Mammary epithelial cell (primary cell): ENCODE results near the gene PTGR2.

Experiments used
- EZH2 ChIP-seq: IDR thresholded peaks from 2 replicates; pipeline ENCODE4 v1.6.1; 2012; ENCODE audit warnings: low read length, inconsistent platforms, borderline replicate concordance
- TF ChIP-seq, protein P1 (sequence below), 2 donors: IDR thresholded peaks in 1 of 2; conservative IDR thresholded peaks in 1 of 2; 2 replicates each; pipeline ENCODE4 v1.5.1; 2011 to 2012; ENCODE audit warnings: inconsistent platforms in 2 of 2, low read length in 2 of 2, mild to moderate bottlenecking in 2 of 2, control low read depth in 1 of 2, low read depth in 1 of 2; ENCODE audit not compliant: insufficient read depth in 1 of 2; ENCODE audit errors: extremely low read depth in 1 of 2

DNA sequence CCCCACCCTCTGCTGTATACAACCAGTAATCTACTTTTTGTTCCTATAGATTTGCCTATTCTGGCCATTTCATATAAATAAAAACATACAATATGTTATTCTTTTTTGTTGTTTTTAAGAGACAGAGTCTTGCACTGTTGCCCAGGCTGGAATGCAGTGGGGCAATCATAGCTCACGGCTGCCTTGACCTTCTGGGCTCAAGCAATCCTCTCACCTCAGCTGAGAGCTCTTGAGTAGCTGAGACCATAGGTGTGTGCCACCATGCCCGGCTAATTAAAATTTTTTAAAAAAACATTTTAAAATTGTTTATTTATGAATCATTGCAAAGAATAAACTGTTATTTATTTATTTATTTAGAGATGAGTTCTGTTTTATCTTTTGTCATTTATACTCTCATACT lies 11.6 kb downstream of the PTGR2 start:
- TF ChIP-seq, protein P1, sequence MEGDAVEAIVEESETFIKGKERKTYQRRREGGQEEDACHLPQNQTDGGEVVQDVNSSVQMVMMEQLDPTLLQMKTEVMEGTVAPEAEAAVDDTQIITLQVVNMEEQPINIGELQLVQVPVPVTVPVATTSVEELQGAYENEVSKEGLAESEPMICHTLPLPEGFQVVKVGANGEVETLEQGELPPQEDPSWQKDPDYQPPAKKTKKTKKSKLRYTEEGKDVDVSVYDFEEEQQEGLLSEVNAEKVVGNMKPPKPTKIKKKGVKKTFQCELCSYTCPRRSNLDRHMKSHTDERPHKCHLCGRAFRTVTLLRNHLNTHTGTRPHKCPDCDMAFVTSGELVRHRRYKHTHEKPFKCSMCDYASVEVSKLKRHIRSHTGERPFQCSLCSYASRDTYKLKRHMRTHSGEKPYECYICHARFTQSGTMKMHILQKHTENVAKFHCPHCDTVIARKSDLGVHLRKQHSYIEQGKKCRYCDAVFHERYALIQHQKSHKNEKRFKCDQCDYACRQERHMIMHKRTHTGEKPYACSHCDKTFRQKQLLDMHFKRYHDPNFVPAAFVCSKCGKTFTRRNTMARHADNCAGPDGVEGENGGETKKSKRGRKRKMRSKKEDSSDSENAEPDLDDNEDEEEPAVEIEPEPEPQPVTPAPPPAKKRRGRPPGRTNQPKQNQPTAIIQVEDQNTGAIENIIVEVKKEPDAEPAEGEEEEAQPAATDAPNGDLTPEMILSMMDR (conservative IDR thresholded peaks at IDR 0.05 in 1 of 2, IDR thresholded peaks at IDR 0.05 in 1 of 2; ENCODE audit: extremely low read depth in 1 of 2, insufficient read depth in 1 of 2, low read depth in 1 of 2, low read length in 2 of 2), result no peak
- TF ChIP-seq EZH2, result no peak
